Right lobe of liver (tissue), 6 donors: ENCODE data around the gene LOXL1. TPM values are rescaled to one million over a fixed set of nuclear protein-coding genes. Genes with fewer than 3 reads are reported as not detected.

ENCODE experiments used
- ATAC-seq, 4 donors: fragments of 200-7000 bp; cut with Tn5 transposase; one replicate each; pipeline ENCODE4 v1.9.1; 2020; ENCODE audit warnings: mild to moderate bottlenecking in 4 of 4, moderate library complexity in 4 of 4
- DNase-seq, 3 donors: peaks; one replicate each; pipeline ENCODE4 v3.0.0-alpha.2; 2020
- H3K27ac ChIP-seq, 3 donors: fragments of 200-600 bp; one replicate each; pipeline ENCODE4 v1.8.0; 2022
- H3K27me3 ChIP-seq, 2 donors: fragments of 200-600 bp; one replicate each; pipeline ENCODE4 v1.8.0; 2022
- H3K36me3 ChIP-seq, 4 donors: fragments of 200-600 bp; sonication (generic) in 1 of 4; one replicate each; pipeline versions ENCODE4 v1.5.1 to v1.8.0; 2017 to 2022; ENCODE audit warnings: control low read depth in 1 of 4
- H3K4me1 ChIP-seq, 4 donors: fragments of 200-600 bp; sonication (generic) in 1 of 4; one replicate each; pipeline versions ENCODE4 v1.5.1 to v1.8.0; 2017 to 2022; ENCODE audit warnings: control low read depth in 1 of 4
- H3K4me3 ChIP-seq, 3 donors: fragments of 200-600 bp; one replicate each; pipeline ENCODE4 v1.8.0; 2022
- H3K9me3 ChIP-seq, 4 donors: fragments of 200-600 bp; sonication (generic) in 1 of 4; one replicate each; pipeline versions ENCODE4 v1.5.1 to v1.8.0; 2017 to 2022; ENCODE audit warnings: control low read depth in 1 of 4
- CTCF ChIP-seq, 4 donors: fragments of 200-600 bp in 3 of 4; fragments of 450-650 bp in 1 of 4; IDR thresholded peaks; one replicate each; pipeline versions ENCODE4 v1.5.1 to v1.8.0; 2016 to 2022; ENCODE audit warnings: antibody characterized with exemption in 4 of 4, mild to moderate bottlenecking in 2 of 4
- POLR2A ChIP-seq: fragments of 450-650 bp; IDR thresholded peaks from one replicate; pipeline ENCODE4 v1.6.1; 2017; ENCODE audit warnings: antibody characterized with exemption, mild to moderate bottlenecking
- WGBS: methylation state at CpG from one replicate; pipeline ENCODE4 v1.1.6; 2018; ENCODE audit warnings: low coverage, low lambda C conversion rate; ENCODE audit not compliant: insufficient coverage; ENCODE audit errors: missing lambda C conversion rate; 5-methylcytosine and 5-hydroxymethylcytosine counted together
- intact Hi-C, 2 donors: fragments of 100-400 bp; cut with DNase I; formaldehyde crosslinking; loops; one replicate each; pipeline versions ENCODE4 v1.11.2 to v1.14.1; 2022
- total RNA-seq, 6 experiments: library from RNA; depleted of rRNA in 2 of 6; stranded (reverse); fragments of >200 nt in 2 of 6; fragmentation: NEBNext Ultra II Directional in 3 of 6; extraction: Animal tissue kit (Norgen Biotek cat#: 25700) in 3 of 6; gene quantifications; one replicate each; pipeline versions ENCODE4 v1.1.0 to v1.2.4, GENCODE V29; 2016 to 2023
- donor health status: DM: no; HTN: yes; CAD: no.
- donor health status: DM: no; HTN: no; CAD: no.
- donor health status: DM: no; HTN: no; CAD: no.
- donor health status: DM: no; HTN: yes; CAD: no.
- donor health status: DM: no; HTN: yes; CAD: no.

Gene LOXL1
- total RNA-seq, 6 experiments from 2014 or later = 0.29 to 2.3 (median 0.83) TPM

GRCh38 chr15:73991726-73992593, 65.7 kb downstream of the LOXL1 start, which contains the start of gene STOML1:
Gene STOML1, minus strand, starts transcription at chr15:73992295. Its CDS starts 72 bp downstream, at chr15:73992223.
- H3K27me3 ChIP-seq = no peaks in the 10 kb centered on the region
- H3K4me3 ChIP-seq = peak within 1 kb of the TSS; percentile 85 to 92 (median 92)
- peak; percentile 75 to 88 (median 86) for ATAC-seq
- H3K36me3 ChIP-seq = no peaks in the 10 kb centered on the region
- TF ChIP-seq POLR2A (peak; percentile 62), CTCF (IDR thresholded peaks at IDR 0.05) (peak; percentile 96 to 100 (median 98))
- H3K27ac ChIP-seq = peak within 1 kb of the TSS; percentile 54 to 84 (median 65)
- peaks cover 0 to 28% (median 7%) of the 10 kb centered on the region in 4 donors for H3K4me1 ChIP-seq
- DNase-seq = peak; percentile 94 to 95 (median 95)
- WGBS = 2% methylated on average over 14 of the region's 72 CpGs
- H3K9me3 ChIP-seq = no peaks in the 10 kb centered on the region
- intact Hi-C loops = no loop called here

- 77% methylated on average over 5 of the region's 5 CpGs for WGBS
- H3K4me1 ChIP-seq = peaks cover 0 to 28% (median 7%) of the 10 kb centered on the region in 4 donors
- ATAC-seq (no peak), DNase-seq (no peak)
- peak overlapping the region; percentile 18 to 92 (median 85) for H3K4me3 ChIP-seq
- H3K36me3 ChIP-seq = no peaks in the 10 kb centered on the region
- intact Hi-C loops = no loop called here
- peak overlapping the region in 1 of 3 donors; percentile 19 for H3K27ac ChIP-seq
- H3K27me3 ChIP-seq = no peaks in the 10 kb centered on the region
- TF ChIP-seq POLR2A = no peak
- no peak for TF ChIP-seq CTCF (IDR thresholded peaks at IDR 0.05)
- H3K9me3 ChIP-seq = no peaks in the 10 kb centered on the region
Observed at GRCh38 chr15:73992594-73992898, 66.3 kb downstream of the LOXL1 start.

- ATAC-seq (no peak), DNase-seq (peak in 1 of 3 donors; percentile 12)
- H3K4me3 ChIP-seq = no peak overlapping the region
- H3K4me1 ChIP-seq = peaks cover 0 to 28% (median 7%) of the 10 kb centered on the region in 4 donors
- 100% methylated on average over 2 of the region's 10 CpGs for WGBS
- H3K27me3 ChIP-seq = no peaks in the 10 kb centered on the region
- intact Hi-C loops = no loop called here
- peaks cover 0 to 4% (median 2%) of the 10 kb centered on the region in 4 donors for H3K36me3 ChIP-seq
- no peak for TF ChIP-seq CTCF (IDR thresholded peaks at IDR 0.05)
- TF ChIP-seq POLR2A = no peak
- no peaks in the 10 kb centered on the region for H3K9me3 ChIP-seq
- no peak overlapping the region for H3K27ac ChIP-seq
Observed at GRCh38 chr15:73993211-73993994, 67.1 kb downstream of the LOXL1 start.

GRCh38 chr15:73994413-73994883, 68.2 kb downstream of the LOXL1 start, which contains the start of gene PML:
Gene PML, plus strand, starts transcription at chr15:73994716. Its CDS starts 97 bp downstream, at chr15:73994813.
- peak within 1 kb of the TSS; percentile 76 to 83 (median 81) for H3K27ac ChIP-seq
- DNase-seq (peak; percentile 97 to 98 (median 98)), ATAC-seq (peak; percentile 88 to 92 (median 90))
- H3K9me3 ChIP-seq = no peaks in the 10 kb centered on the region
- H3K4me1 ChIP-seq = peaks cover 0 to 28% (median 7%) of the 10 kb centered on the region in 4 donors
- intact Hi-C loops = no loop called here
- H3K4me3 ChIP-seq = peak within 1 kb of the TSS; percentile 64 to 79 (median 71)
- H3K27me3 ChIP-seq = no peaks in the 10 kb centered on the region
- 0% methylated on average over 17 of the region's 27 CpGs for WGBS
- TF ChIP-seq POLR2A (peak; percentile 79), CTCF (IDR thresholded peaks at IDR 0.05) (peak in 1 of 4 donors; percentile 5)
- peaks cover 0 to 13% (median 6%) of the 10 kb centered on the region in 4 donors for H3K36me3 ChIP-seq
